Trophoblast cell (in vitro differentiated cells and primary cell): Measurements from ENCODE around the gene KIR2DL3.
"Not testable (repeated sequence)": the region's sequence is repeated elsewhere in the genome, so short reads cannot be mapped to it uniquely, and the experiment has no call there.

ENCODE experiments used
- DNase-seq, 2 donors: peaks; one replicate each; pipeline ENCODE4 v3.0.0-alpha.2; 2016
- H2AFZ ChIP-seq: 2 replicates; pipeline ENCODE4 v1.6.1; 2013; ENCODE audit warnings: low read length, moderate library complexity, mild to moderate bottlenecking; ENCODE audit not compliant: insufficient read depth, poor library complexity
- H2AK5ac ChIP-seq: 2 replicates; pipeline ENCODE4 v1.6.1; 2013; ENCODE audit warnings: mild to moderate bottlenecking, low read length
- H2BK120ac ChIP-seq: 2 replicates; pipeline ENCODE4 v1.6.1; 2013; ENCODE audit warnings: low read length, mild to moderate bottlenecking, moderate library complexity; ENCODE audit not compliant: insufficient read depth, poor library complexity
- H2BK12ac ChIP-seq: 2 replicates; pipeline ENCODE4 v1.6.1; 2013; ENCODE audit warnings: mild to moderate bottlenecking, low read length, moderate library complexity
- H2BK5ac ChIP-seq: 2 replicates; pipeline ENCODE4 v1.6.1; 2013; ENCODE audit warnings: low read length, low read depth, moderate library complexity, mild to moderate bottlenecking; ENCODE audit not compliant: poor library complexity
- H3K14ac ChIP-seq: 2 replicates; pipeline ENCODE4 v1.6.1; 2013; ENCODE audit warnings: mild to moderate bottlenecking, low read length
- H3K18ac ChIP-seq: 2 replicates; pipeline ENCODE4 v1.6.1; 2013; ENCODE audit warnings: mild to moderate bottlenecking, low read length
- H3K23ac ChIP-seq: 2 replicates; pipeline ENCODE4 v1.6.1; 2013; ENCODE audit warnings: low read length
- H3K27ac ChIP-seq: 2 replicates; pipeline ENCODE4 v1.5.1; 2013; ENCODE audit warnings: low read depth, mild to moderate bottlenecking, inconsistent platforms, low read length, moderate library complexity
- H3K27me3 ChIP-seq: 2 replicates; pipeline ENCODE4 v1.6.1; 2013; ENCODE audit warnings: inconsistent platforms, mild to moderate bottlenecking, low read length, moderate library complexity; ENCODE audit not compliant: insufficient read depth
- H3K36me3 ChIP-seq, 2 experiments: 1 replicate in 1 of 2; 2 replicates in 1 of 2; pipeline ENCODE4 v1.6.1; 2013; ENCODE audit warnings: low read length in 2 of 2, mild to moderate bottlenecking in 2 of 2, moderate library complexity in 1 of 2; ENCODE audit not compliant: insufficient read depth in 2 of 2, control insufficient read depth in 1 of 2
- H3K4ac ChIP-seq: 2 replicates; pipeline ENCODE4 v1.6.1; 2013; ENCODE audit warnings: low read depth, mild to moderate bottlenecking, low read length, moderate library complexity
- H3K4me1 ChIP-seq, 2 experiments: 1 replicate in 1 of 2; 2 replicates in 1 of 2; pipeline ENCODE4 v1.6.1; 2013; ENCODE audit warnings: low read length in 2 of 2, mild to moderate bottlenecking in 2 of 2, moderate library complexity in 1 of 2; ENCODE audit not compliant: insufficient read depth in 2 of 2, control insufficient read depth in 1 of 2
- H3K4me2 ChIP-seq: 2 replicates; pipeline ENCODE4 v1.6.1; 2013; ENCODE audit warnings: inconsistent platforms, mild to moderate bottlenecking, low read length, moderate library complexity
- H3K4me3 ChIP-seq: 2 replicates; pipeline ENCODE4 v1.5.1; 2013; ENCODE audit warnings: mild to moderate bottlenecking, low read depth, low read length, inconsistent platforms
- H3K79me1 ChIP-seq: one replicate; pipeline ENCODE4 v1.6.1; 2013; ENCODE audit warnings: low read length
- H3K79me2 ChIP-seq: 2 replicates; pipeline ENCODE4 v1.6.1; 2013; ENCODE audit warnings: low read length, mild to moderate bottlenecking; ENCODE audit not compliant: control insufficient read depth, insufficient read depth, poor library complexity
- H3K9ac ChIP-seq: 2 replicates; pipeline ENCODE4 v1.6.1; 2013; ENCODE audit warnings: mild to moderate bottlenecking, low read length
- H3K9me3 ChIP-seq: 2 replicates; pipeline ENCODE4 v1.6.1; 2013; ENCODE audit warnings: low read depth, mild to moderate bottlenecking, control low read depth, inconsistent platforms, low read length; ENCODE audit not compliant: insufficient read depth
- H4K12ac ChIP-seq: 2 replicates; pipeline ENCODE4 v1.6.1; 2013; ENCODE audit warnings: low read depth, mild to moderate bottlenecking, low read length, moderate library complexity
- H4K8ac ChIP-seq: 2 replicates; pipeline ENCODE4 v1.6.1; 2013; ENCODE audit warnings: low read depth, mild to moderate bottlenecking, low read length, moderate library complexity
- H4K91ac ChIP-seq: one replicate; pipeline ENCODE4 v1.6.1; 2013; ENCODE audit warnings: low read depth, mild to moderate bottlenecking, low read length, moderate library complexity
- WGBS: extraction: QIAGEN DNeasy Blood & Tissue Kit; methylation state at CpG from one replicate; pipeline ENCODE4 v1.1.7; 2013; ENCODE audit warnings: missing lambda C conversion rate; ENCODE audit not compliant: insufficient read length, insufficient coverage; ENCODE audit errors: extremely low coverage; 5-methylcytosine and 5-hydroxymethylcytosine counted together

Gene KIR2DL3

GRCh38 chr19:54778896-54779295 lies 40.6 kb downstream of the KIR2DL3 start:
- not testable (repeated sequence) for H3K23ac ChIP-seq, H3K9ac ChIP-seq, H2BK5ac ChIP-seq, H3K27me3 ChIP-seq, H2BK120ac ChIP-seq, H3K4me3 ChIP-seq, H3K14ac ChIP-seq, H3K79me1 ChIP-seq, H3K4me2 ChIP-seq, H3K27ac ChIP-seq, H4K91ac ChIP-seq, H3K18ac ChIP-seq, H4K8ac ChIP-seq, H2AFZ ChIP-seq, H2AK5ac ChIP-seq, H2BK12ac ChIP-seq, H4K12ac ChIP-seq, H3K4me1 ChIP-seq, H3K4ac ChIP-seq, H3K36me3 ChIP-seq, H3K79me2 ChIP-seq
- H3K9me3 ChIP-seq: peaks cover 18% of the 10 kb centered on the region
- DNase-seq: peak; percentile 19 to 20
- no CpG with 5 or more reads among the region's 7 CpGs for WGBS

- H3K36me3 ChIP-seq, H3K18ac ChIP-seq, H4K91ac ChIP-seq, H3K4me1 ChIP-seq, H3K4ac ChIP-seq, H2BK12ac ChIP-seq, H3K9ac ChIP-seq, H4K12ac ChIP-seq, H2AK5ac ChIP-seq, H3K23ac ChIP-seq, H4K8ac ChIP-seq, H3K27ac ChIP-seq, H3K79me1 ChIP-seq, H3K79me2 ChIP-seq, DNase-seq, H3K27me3 ChIP-seq, H2BK5ac ChIP-seq, H2AFZ ChIP-seq, H2BK120ac ChIP-seq, H3K14ac ChIP-seq, H3K4me3 ChIP-seq, H3K4me2 ChIP-seq: not testable (repeated sequence)
- no CpG with 5 or more reads among the region's 4 CpGs for WGBS
- H3K9me3 ChIP-seq: peaks cover 31% of the 10 kb centered on the region
Measured at GRCh38 chr19:54782916-54783315, 44.6 kb downstream of the KIR2DL3 start.

- H4K8ac ChIP-seq, H3K4me1 ChIP-seq, H3K4me3 ChIP-seq, H3K9ac ChIP-seq, H2BK12ac ChIP-seq, H3K27me3 ChIP-seq, H3K36me3 ChIP-seq, H3K79me1 ChIP-seq, H2AK5ac ChIP-seq, DNase-seq, H2BK120ac ChIP-seq, H3K18ac ChIP-seq, H3K79me2 ChIP-seq, H2AFZ ChIP-seq, H4K91ac ChIP-seq, H3K4me2 ChIP-seq, H4K12ac ChIP-seq, H3K27ac ChIP-seq, H3K23ac ChIP-seq, H3K4ac ChIP-seq, H3K14ac ChIP-seq, H2BK5ac ChIP-seq: not testable (repeated sequence)
- peaks cover 47% of the 10 kb centered on the region for H3K9me3 ChIP-seq
- no CpG with 5 or more reads among the region's 24 CpGs for WGBS
Measured at GRCh38 chr19:54786091-54786723, 47.9 kb downstream of the KIR2DL3 start.

- not testable (repeated sequence) for H3K4me2 ChIP-seq, H2BK12ac ChIP-seq, H3K4me1 ChIP-seq, H4K12ac ChIP-seq, H3K79me2 ChIP-seq, H4K91ac ChIP-seq, DNase-seq, H3K79me1 ChIP-seq, H2AFZ ChIP-seq, H2AK5ac ChIP-seq, H3K9ac ChIP-seq, H3K18ac ChIP-seq, H2BK120ac ChIP-seq, H3K23ac ChIP-seq, H3K14ac ChIP-seq, H2BK5ac ChIP-seq, H3K27ac ChIP-seq, H4K8ac ChIP-seq, H3K27me3 ChIP-seq, H3K4me3 ChIP-seq, H3K4ac ChIP-seq, H3K36me3 ChIP-seq
- WGBS: no CpG with 5 or more reads among the region's 6 CpGs
- peaks cover 40% of the 10 kb centered on the region for H3K9me3 ChIP-seq
Measured at GRCh38 chr19:54788154-54788553, 49.8 kb downstream of the KIR2DL3 start.
